ENCODE data around the gene MFAP3.
"Not testable (repeated sequence)": the region's sequence is repeated elsewhere in the genome, so short reads cannot be mapped to it uniquely, and the experiment has no call there.

MFAP3 gene

DNA sequence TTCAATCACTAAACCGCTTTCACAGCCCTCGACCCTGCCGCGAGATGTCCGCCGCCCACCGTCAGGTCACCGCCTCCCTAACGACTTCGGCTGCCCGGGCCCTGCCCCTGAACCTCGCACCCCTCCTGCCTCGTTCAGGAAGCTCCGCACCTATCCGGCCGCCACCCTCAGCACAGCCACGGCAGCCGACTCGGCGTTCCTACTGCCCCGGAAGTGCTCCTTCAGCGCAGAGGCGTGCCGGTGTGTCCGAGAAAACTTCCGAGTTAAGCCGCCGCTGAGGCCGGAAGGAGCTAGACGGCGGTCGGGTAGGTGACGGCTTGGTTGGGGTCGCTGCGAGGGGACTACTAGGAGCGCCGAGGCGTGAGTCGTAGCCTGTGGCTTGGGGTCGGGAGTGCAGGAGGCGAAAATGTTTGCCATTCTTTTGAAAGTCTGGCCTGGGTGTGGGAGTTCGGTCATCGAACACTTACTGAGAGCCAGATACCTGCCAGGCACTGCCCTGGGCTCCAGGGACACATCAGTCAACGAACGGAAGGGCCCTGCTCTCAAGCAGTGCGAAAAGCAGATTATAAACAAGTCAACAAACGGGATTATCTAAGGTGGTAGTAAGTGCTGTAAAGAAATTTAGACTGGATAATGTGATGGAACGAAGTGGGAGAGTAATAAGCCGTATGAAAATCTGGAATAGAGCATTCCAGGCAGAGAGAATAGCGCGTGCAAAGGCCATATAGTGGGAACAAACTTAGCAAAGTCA, at the start of gene MFAP3, which contains the start of gene FAM114A2:
MFAP3 (plus strand) TSS at position 261 of the 751 bp plus-strand sequence. CDS start 10,756 bp downstream, outside the sequence.
FAM114A2 (minus strand) TSS at position 204 of the 751 bp plus-strand sequence. CDS start 3,957 bp downstream, outside the sequence.
- DNase-seq (ENCODE audit: low spot score): peak; percentile 86

DNA sequence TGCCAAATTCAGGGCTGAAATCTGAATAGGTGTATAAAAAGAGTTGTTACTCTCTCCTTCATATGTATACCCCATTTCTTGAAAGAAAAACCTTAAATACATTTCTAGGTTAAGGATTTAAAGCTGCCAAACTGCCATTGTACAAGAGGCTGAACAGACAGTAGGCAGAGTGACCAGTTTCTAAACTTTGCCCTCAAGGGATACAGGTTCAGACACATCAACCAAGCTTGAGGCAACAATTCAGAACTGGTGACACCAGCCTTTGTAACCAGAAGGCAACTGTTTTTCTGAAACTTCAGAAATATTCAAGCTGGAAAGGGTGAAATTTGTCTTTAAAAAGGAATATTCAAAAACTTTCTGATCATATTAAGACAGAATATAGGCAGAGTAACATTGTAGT, 47.6 kb upstream of the MFAP3 start:
- DNase-seq (ENCODE audit: low spot score): no peak

DNA sequence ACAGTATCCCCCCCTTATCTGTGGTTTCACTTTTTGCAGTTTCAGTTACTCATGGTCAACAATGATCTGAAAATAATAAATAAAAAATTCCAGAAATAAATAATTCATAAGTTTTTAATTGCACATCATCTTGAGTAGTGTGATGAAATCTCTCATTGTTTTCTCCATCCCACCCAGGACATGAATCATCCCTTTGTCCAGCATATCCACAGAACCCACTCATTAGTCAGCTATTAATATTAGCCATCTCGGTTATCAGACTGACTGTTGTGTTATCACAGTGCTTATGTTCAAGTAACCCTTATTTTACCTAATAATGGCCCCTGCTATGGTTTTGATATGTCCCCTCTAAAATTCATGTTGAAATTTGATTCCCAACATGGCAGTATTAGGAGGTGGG, 40.8 kb upstream of the MFAP3 start:
- DNase-seq (ENCODE audit: low spot score): no peak

DNA sequence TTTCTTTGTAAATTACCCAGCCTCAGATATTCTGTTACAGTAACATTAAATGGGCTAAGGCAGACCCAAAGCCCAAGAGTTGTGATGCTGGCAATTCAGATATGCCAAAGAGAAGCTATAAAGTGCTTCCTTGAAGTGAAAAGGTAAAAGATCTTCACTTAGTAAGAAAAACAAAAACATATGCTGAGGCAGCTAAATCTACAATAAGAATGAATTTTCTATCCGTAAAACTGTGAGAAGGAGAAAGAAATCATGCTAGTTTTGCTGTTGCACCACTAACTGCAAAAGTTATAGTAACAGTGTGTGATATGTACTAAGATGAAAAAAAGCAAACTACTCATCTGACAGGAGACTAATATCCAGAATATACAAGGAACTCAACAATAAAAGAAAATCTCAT, 40.0 kb upstream of the MFAP3 start:
- no peak for DNase-seq (ENCODE audit: low spot score)

DNA sequence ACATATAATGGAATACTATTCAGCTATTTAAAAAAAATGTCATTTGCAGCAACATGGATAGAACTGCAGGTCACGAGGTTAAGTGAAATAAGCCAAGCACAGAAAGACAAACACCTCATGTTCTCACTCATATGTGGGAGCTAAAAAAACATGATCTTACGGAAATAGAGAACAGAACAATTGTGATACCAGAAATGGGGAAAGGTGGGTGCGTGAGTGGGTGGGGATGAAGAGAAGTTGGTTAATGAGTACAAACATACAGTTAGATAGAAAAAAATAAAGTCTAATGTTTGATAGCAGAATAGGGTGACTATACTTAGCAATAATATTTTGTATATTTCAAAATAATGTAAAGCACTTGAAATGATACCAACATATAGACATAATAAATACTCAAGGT, 38.8 kb upstream of the MFAP3 start:
- no peak for DNase-seq (ENCODE audit: low spot score)

DNA sequence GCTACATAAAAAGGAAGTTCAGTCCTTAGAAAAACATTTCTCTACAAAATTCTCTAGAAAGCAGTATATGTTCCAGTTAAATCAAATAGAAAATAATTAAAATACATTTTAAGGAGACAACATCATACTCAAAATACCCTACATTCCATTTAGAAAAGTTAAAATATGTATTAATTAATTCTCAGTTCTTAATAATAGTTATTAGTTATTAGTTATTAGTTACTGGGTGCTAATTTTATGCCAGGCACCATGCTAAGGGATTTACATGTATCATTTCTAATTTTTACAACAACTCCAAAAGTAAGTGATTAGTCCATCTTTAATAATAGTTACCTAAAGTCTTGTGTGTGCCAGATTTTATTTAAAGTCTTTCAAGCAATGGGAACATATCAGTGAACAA, 38.1 kb upstream of the MFAP3 start:
- DNase-seq (ENCODE audit: low spot score): no peak

DNA sequence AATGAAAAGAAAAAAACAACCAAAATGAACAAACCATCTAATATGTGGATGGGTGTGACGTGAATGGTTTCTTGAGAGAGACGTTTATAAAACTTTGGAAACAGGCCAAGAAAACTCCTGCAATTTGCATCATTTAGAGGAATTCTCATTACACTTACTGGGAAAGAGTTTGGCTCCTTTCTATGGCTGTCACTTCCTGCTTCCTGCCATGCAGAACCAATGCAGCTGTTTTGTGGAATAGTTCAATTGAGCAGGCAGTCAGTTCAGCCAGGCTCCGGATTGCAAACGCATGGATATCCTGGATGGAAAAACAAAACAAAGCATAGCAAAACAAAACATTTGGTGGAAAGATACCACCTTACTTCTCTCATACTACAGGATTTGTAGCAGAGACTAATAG, 36.7 kb upstream of the MFAP3 start:
- DNase-seq (ENCODE audit: low spot score): no peak

DNA sequence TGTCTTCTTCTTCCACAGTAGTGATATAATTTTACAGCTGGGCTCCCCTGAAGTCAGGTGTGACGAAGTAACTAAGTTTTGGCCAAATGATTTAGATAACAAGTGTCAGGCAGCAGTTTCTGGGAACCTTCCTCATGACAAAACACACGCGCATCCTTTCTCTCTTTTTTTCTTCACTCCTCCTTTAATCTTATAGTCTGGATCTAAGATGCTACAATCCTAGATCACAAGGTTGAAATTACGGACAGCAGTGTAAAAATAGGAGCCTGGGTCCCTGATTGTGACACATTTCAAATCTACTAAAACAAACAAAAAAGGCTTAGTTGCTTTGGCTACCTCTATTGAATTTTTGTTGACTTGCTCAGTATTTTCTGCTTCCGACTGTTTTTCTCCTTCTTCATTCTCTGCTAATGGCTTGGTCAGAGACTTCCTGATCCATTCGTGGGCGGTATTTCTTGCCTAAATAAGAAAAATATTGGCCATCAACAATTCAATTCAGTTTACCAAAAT, 36.2 kb upstream of the MFAP3 start:
- no peak for DNase-seq (ENCODE audit: low spot score)

DNA sequence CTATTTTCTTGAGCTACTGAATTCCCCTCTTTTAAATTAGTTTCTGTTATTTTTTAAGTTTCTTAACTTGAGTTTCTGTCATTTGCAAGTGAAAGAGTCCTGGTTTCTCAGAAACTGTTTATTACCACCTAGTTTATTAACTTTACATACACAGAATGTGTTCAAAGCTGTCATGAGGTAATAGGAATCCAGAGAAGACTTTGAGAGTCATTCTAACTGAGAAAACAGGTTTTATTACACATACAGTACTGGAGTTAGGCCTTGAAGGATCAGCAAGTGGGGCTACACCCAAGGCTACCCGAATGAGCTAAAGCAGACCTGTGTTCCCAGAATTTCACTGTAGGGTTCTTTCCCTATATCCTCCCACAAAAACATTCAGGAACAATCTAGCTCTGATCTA, 33.1 kb upstream of the MFAP3 start:
- no peak for DNase-seq (ENCODE audit: low spot score)

DNA sequence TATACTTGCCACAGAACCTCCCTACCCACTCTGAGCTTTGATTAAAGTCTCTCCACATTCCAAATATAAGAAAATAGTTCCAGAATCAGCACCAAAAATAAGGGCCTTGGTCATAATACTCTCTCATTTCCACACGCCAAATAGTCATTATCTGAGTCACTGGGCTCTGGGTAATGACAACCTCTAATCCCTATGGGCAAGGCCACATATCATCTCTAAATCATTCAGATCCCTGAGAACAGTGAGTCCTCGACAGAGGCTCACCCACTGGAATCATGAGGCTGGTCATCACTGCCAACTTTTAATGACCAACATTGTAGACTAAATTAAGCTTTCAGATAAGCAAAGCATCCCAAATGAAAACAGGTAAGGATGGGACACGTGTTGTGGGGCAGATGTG, 28.1 kb upstream of the MFAP3 start:
- no peak for DNase-seq (ENCODE audit: low spot score)

DNA sequence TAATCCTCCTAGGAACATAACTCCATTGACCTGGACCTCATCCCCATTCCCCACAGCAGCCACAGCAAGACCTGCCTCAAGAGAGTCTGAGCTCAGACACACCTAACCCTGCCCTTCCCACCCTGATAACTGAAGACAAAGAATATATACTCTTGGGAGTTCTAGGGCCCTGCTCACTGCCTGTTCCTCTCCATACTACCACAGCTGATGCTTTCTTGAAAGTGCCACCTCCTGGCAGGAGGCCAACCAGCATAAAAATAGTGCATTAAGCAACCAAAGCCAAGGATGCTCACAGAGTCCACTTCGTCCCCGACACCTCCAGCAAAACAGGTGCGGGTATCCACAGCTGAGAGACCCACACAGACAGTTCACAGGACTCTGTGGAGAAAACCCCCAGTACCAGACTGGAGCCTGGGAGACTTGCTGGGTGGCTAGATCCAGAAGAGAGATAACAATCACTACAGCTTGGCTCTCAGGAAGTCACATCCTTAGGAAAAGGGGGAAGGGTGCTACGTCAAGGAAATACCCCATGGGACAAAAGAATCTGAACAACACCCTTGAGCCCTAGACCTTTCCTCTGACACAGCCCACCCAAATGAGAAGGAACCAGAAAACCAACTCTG, 23.6 kb upstream of the MFAP3 start:
- no peak for DNase-seq (ENCODE audit: low spot score)

DNA sequence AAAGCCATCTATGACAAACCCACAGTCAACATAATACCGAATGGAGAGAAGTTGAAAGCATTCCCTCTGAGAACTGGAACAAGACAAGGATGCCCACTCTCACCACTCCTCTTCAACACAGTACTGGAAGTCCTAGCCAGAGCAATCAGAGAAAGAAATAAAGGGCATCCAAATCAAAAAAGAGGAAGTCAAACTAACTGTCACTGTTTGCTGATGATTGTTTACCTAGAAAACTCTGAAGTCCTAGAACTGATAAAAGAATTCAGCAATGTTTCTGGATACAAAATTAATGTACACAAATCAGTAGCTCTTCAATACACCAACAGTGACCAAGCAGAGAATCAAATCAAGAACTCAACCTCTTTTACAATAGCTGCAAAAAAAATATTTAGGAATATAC, 19.8 kb upstream of the MFAP3 start:
- DNase-seq (ENCODE audit: low spot score): not testable (repeated sequence)

DNA sequence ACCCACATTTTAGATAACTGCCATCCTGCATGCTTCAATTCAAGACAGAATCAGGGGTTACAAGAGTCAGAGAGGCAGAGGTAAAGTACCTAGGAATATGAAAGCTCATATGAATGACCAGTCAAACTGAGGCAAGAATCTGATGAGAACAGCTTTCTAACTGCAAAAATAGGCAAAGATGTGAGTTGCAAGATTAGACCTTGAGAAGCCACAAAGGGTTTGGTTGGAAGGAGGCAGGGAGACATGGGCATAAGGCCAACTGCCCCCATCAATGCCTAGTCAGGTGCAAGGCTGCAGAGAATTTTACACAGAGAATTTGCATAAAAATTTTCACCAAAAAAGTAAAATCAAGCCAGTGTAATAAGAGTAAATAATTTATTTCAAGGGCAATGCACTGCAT, 12.8 kb upstream of the MFAP3 start:
- peak; percentile 28 for DNase-seq (ENCODE audit: low spot score)

DNA sequence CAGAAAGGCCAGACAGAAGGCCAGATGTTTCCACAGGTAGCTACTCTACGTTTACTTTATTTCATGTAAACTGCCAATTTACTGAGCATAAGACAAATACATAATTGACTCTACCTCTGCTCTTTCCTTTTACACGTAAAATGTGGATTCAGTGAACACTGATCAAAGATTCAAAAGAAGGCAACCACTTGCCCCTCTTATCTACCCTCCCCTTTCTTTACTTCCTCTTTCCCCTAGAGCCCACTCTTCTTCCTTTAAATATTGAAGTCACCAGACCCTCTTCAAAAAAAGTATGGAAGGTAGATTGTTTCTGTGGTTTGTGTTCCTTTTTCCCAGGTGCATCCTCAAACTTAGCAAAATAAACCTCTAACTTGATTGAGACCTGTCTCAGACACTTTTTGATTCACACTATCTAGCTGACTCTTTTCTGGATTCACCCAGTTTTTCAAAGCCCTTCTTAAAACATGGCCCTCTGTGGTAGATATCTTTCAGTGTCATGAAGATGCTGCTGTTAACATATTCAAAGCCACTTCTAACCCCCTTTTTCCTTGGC, 6.8 kb upstream of the MFAP3 start:
- DNase-seq (ENCODE audit: low spot score): no peak

DNA sequence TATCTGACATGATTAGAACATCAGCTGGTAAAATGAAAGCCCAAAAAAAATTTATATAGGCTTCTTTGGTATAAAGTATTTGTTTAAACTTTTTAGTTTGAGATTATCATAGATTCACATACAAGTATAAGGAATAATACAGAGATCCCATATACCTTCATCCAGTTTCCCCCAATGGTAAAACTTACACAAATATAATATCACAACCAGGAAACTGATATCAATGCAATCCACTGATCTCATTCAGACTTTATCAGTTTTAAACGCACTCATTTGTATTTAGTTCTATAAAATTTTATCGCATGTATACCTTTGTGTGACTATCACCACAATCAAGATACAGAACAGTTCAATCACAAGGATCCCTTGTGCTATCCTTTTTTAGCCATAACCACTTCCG, 3.8 kb upstream of the MFAP3 start:
- no peak for DNase-seq (ENCODE audit: low spot score)

DNA sequence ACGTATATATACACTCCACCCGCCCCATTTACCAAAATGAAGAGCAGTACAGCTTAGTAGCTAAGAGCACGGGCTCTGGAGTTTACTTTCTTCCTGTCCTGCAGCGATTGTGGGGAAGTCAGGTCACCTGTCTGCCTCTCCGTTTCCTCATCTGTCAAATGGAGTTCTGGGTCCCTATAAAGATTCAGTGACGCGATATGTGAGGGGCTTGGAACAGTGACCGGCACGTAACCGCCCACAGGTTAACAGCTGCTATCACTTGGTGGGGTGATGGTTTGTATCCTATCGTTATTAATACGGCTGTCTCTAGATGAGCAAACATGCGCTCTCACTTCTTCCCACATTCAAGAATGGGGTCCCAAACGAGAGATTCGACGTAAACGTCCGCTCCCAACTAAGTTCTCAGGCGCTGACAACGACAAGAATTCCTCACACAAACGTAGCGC, 483 bp upstream of the MFAP3 start:
- DNase-seq (ENCODE audit: low spot score): peak; percentile 40

DNA sequence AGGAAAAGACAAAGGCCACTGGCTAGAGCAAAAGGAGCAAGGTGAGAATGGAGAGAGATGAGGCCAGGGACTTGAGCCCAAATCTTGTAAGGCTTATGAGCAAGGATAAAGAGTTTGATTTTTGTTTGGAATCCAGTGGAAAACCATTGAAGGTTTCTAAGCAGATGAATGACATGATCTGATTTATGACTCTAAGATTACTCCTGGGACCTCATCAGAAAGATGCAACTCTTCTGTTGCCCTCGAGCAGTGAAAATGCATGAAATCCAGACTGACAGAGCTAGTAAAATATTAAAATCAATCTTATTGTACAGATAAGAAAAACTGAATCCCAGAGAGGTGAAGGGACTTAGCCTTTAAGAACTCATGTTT, 677 bp downstream of the MFAP3 start:
- no peak for DNase-seq (ENCODE audit: low spot score)

DNA sequence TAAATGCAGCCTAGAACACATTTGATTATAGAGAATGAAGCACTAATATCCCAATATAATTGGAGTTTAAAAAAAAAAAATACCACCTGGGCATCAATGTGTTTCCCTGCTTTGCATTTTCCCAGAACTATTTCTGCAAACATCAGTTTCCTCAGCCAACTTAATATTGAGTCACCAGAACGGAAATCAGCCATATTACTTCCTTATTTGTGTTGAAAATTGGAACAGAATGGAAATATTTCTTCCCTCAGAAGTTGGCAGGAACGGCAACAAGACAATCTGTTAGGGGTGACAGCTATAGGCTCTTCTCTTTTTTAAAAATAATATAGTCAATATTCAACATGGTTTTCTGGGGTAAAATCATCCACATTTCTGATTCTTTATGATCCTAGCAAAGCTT, 4.0 kb downstream of the MFAP3 start:
- DNase-seq (ENCODE audit: low spot score): no peak

DNA sequence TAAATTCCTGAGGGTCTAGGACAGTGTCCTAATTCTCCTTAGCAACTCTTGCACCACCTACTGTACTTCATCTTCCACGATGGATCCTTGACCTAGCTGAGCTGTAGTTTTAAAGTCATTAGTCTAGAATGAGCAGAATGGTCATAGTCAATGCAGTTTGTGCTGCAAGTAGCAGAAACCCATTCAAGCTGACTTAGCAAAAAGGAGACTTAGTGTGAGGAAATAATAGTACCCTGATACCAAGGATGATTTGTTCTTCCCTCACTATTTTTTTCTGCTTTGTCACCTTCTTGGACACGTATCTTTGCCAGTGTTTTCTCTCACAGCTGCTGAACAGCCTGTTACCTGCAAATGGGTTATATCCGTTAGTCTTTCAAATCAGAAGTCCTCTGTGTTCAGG, 5.3 kb downstream of the MFAP3 start:
- DNase-seq (ENCODE audit: low spot score): no peak

DNA sequence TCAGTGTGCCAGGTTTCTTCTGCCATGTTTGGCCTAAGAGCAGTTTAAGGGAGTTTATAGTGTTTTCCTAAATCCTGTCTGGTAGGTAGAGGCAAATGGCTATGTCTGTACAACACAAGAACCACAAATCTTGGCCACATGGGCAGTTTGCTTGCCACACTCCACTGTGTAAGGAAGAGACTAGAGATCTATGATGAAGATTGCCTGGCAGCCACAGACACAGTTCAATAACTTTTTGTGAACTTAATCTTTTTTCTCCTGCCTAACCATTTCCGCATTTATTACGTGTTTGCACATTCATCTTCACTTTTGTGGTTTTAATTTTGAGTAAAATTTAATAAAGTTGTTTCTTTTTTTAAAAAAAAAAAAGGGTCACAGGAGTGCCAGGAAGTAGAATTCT, 5.8 kb downstream of the MFAP3 start:
- no peak for DNase-seq (ENCODE audit: low spot score)

DNA sequence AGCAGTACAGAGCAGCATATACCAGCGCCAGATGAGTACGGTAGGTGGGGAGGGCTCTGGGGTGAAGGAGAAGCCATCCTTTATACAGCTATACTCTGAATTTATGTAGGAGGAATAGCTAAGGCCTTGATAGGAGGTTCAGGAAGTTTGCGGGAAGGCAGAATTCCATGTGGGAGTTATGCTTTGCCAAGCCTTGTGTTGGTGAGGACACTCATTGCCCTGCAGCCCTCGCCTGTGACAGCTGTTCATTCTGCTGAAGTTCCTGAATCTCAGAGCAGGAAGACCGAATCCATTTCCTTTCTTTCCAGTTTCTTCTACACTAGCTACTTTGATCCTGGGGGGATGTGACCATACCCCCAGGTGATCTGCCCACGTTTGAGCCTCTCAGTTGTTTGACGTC, 7.7 kb downstream of the MFAP3 start:
- no peak for DNase-seq (ENCODE audit: low spot score)

DNA sequence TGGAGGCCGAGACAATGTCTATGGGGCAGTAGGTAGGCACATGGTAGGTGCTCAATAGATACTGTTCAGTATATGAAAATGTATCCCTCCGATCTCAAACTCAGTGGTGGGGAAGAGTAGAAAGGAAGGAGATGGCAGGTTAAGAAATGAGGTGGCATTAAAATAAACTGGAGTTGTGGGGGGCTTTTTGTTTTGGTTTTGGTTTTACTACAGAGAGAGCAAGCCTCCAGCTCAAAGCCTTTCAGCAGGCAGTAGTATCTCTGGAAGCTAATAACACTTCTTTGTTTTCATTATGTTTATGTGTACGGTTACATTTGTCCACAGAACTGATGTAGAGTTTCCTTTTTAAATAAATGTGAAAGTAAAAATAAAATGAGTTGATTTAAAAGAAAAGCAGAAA, 8.6 kb downstream of the MFAP3 start:
- DNase-seq (ENCODE audit: low spot score): no peak

DNA sequence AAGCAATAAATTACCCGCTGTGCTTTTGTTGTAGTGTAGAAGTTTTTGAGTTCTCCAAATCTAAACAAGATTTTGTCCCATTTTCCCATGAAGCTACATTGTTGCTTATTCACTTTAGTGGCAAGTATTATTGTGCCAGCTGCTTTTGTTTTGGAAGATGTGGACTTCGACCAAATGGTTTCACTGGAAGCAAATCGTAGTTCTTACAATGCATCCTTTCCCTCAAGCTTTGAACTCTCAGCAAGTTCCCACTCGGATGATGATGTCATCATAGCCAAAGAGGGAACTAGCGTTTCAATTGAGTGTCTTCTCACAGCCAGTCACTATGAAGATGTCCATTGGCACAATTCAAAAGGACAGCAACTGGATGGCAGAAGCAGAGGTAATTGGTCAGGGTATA, 10.9 kb downstream of the MFAP3 start:
- DNase-seq (ENCODE audit: low spot score): no peak

Measured in hematopoietic multipotent progenitor cell treated with erythropoietin and hydrocortisone succinate and interleukin-3 and kit ligand, for 15 days (in vitro differentiated cells).